ENCODE data around the gene XPA. TPM values are rescaled to one million over a fixed set of nuclear protein-coding genes. Genes with fewer than 3 reads are reported as not detected.

The XPA gene
- total and polyA plus RNA-seq, 2 of the 13 experiments (the other 11 are each of a cell fraction or from before 2014, with no cell fraction given), result 2.3 to 15.2 TPM

GRCh38 chr9:97682242-97682641, 14.9 kb downstream of the XPA start:
- no peak for ATAC-seq
- no peaks in the 10 kb centered on the region for H3K27me3 ChIP-seq (ENCODE audit: control insufficient read depth in 1 of 2, insufficient read depth in 2 of 2, low read length in 2 of 2)
- H3K79me2 ChIP-seq (ENCODE audit: insufficient read depth, low read length), result no peaks in the 10 kb centered on the region
- POLR2A ChIA-PET, result no interaction called here
- H3K36me3 ChIP-seq (replicated peaks in 1 of 2; ENCODE audit: control insufficient read depth in 1 of 2, insufficient read depth in 2 of 2, low read length in 2 of 2), result peaks cover 13 to 60% of the 10 kb centered on the region in 2 experiments
- H3K4me1 ChIP-seq (ENCODE audit: insufficient read depth, low read length), result no peaks in the 10 kb centered on the region
- no peak overlapping the region for H3K9ac ChIP-seq (ENCODE audit: insufficient read depth, low read depth, low read length)
- BruUV-seq (replicated peaks), result no TSS peak
- H3K27ac ChIP-seq (ENCODE audit: extremely low read length, insufficient read depth, low read length), result no peak overlapping the region
- H3K4me3 ChIP-seq (replicated peaks in 1 of 3; ENCODE audit: insufficient read depth in 1 of 3, low read depth in 2 of 3, low read length in 3 of 3), result no peak overlapping the region
- in situ Hi-C loops (cut with HindIII; ENCODE audit: extremely low pct_ligation_motif_present, low pct_unique_long_range_greater_than_20kb), result no loop called here
- FAIRE-seq, result no peak
- H4K20me1 ChIP-seq (ENCODE audit: insufficient read depth, low read length), result no peaks in the 10 kb centered on the region
- WGBS (ENCODE audit: low lambda C conversion rate), result 95% methylated on average over 1 of the region's 1 CpG
- CTCF ChIA-PET (ENCODE audit: low intra/inter-chr PET ratio, low total read pairs), result no interaction called here
- no peak overlapping the region for H2AFZ ChIP-seq (ENCODE audit: low read length)
- no peak overlapping the region for H3K4me2 ChIP-seq (ENCODE audit: low read depth, low read length)
- DNase-seq (ENCODE audit: low spot score), result no peak
- intact Hi-C loops (cut with micrococcal nuclease; ENCODE audit: unreplicated experiment), result no loop called here
- no peaks in the 10 kb centered on the region for H3K9me3 ChIP-seq (ENCODE audit: low read length)
- TF ChIP-seq HNRNPL (IDR thresholded peaks at IDR 0.05; ENCODE audit: low read depth, low read length), result no peak
- no peak for TF ChIP-seq ZFP82 (CRISPR knock-in tag; IDR thresholded peaks at IDR 0.05; ENCODE audit: borderline replicate concordance)
- no peak for TF ChIP-seq ZBTB37 (CRISPR knock-in tag; IDR thresholded peaks at IDR 0.05)
- TF ChIP-seq AKAP8 (CRISPR knock-in tag; IDR thresholded peaks at IDR 0.05), result no peak
- TF ChIP-seq ZNF136 (CRISPR knock-in tag; IDR thresholded peaks at IDR 0.05; ENCODE audit: low read depth), result no peak
- TF ChIP-seq MATR3 (CRISPR knock-in tag; IDR thresholded peaks at IDR 0.05), result no peak
- TF ChIP-seq MYPOP (CRISPR knock-in tag; IDR thresholded peaks at IDR 0.05), result no peak
- no peak for TF ChIP-seq GTF3A (CRISPR knock-in tag; conservative IDR thresholded peaks at IDR 0.05)
- no peak for TF ChIP-seq SNAI1 (CRISPR knock-in tag; IDR thresholded peaks at IDR 0.05; ENCODE audit: borderline replicate concordance)
- no peak for TF ChIP-seq TIGD3 (CRISPR knock-in tag; IDR thresholded peaks at IDR 0.05; ENCODE audit: borderline replicate concordance)
- no peak for TF ChIP-seq KIAA2018 (CRISPR knock-in tag; IDR thresholded peaks at IDR 0.05; ENCODE audit: borderline replicate concordance)
- TF ChIP-seq NFE2L1 (CRISPR knock-in tag; IDR thresholded peaks at IDR 0.05; ENCODE audit: borderline replicate concordance), result no peak

Data from HepG2 (cell line).